ENCODE results near the gene TAOK3. TPM values are rescaled to one million over a fixed set of nuclear protein-coding genes. Genes with fewer than 3 reads are reported as not detected.
"Not testable (repeated sequence)": the region's sequence is repeated elsewhere in the genome, so short reads cannot be mapped to it uniquely, and the experiment has no call there.

The TAOK3 gene
- total RNA-seq, result 10 to 100 TPM; 52.5 to 53.0 TPM
- 129 TPM for polyA plus RNA-seq

GRCh38 chr12:118372541-118373495 is at the start of gene TAOK3:
TAOK3 (minus strand) TSS chr12:118372907; CDS start chr12:118255567, 117,340 bp downstream.
- Histone ChIP-seq H3K27me3 (ENCODE audit: insufficient read depth, low read length, poor library complexity, severe bottlenecking) (no peaks in the 10 kb centered on the region), H3K27ac (ENCODE audit: low read depth, low read length) (peak within 1 kb of the TSS; percentile 74), H3K36me3 (ENCODE audit: insufficient read depth, low read length) (no peaks in the 10 kb centered on the region), H3K4me1 (ENCODE audit: insufficient read depth, low read length) (peaks cover 37% of the 10 kb centered on the region), H3K9me3 (ENCODE audit: low read length) (no peaks in the 10 kb centered on the region), H3K4me3 (ENCODE audit: low read length) (peak within 1 kb of the TSS; percentile 90)
- H3K4me3 Mint-ChIP-seq, result peak within 1 kb of the TSS; percentile 87 to 98 (median 92)
- H3K4me1 Mint-ChIP-seq, result peaks cover 44 to 73% (median 58%) of the 10 kb centered on the region in 3 donors
- peak within 1 kb of the TSS; percentile 85 to 98 (median 94) for H3K27ac Mint-ChIP-seq
- H3K36me3 Mint-ChIP-seq, result peaks cover 0 to 16% (median 0%) of the 10 kb centered on the region in 3 donors
- H3K27me3 Mint-ChIP-seq, result peaks cover 0 to 3% of the 10 kb centered on the region in 2 donors
- ChIA-PET POLR2A (interaction anchor here (0.6 to 1.4 kb wide), 6 partner anchors 14 to 1295 kb away, joined by 3 to 12 read pairs (median 4); partner anchors contain the start of genes PEBP1, PRKAB1 and WSB2), CTCF (interaction anchor here (0.7 to 1.1 kb wide), 4 partner anchors 8 to 191 kb away, joined by 3 read pairs; no protein-coding TSS in a partner anchor)
- DNase-seq, result peak; percentile 96 to 98 (median 96)
- no peaks in the 10 kb centered on the region for H3K9me3 Mint-ChIP-seq

GRCh38 chr12:118420673-118421072 is 48.0 kb upstream of the TAOK3 start:
- Mint-ChIP-seq H3K4me1 (peaks cover 0 to 10% (median 0%) of the 10 kb centered on the region in 3 donors), H3K4me3 (no peak overlapping the region), H3K27me3 (no peaks in the 10 kb centered on the region), H3K9me3 (no peaks in the 10 kb centered on the region), H3K36me3 (peaks cover 5 to 30% (median 24%) of the 10 kb centered on the region in 3 donors), H3K27ac (peak overlapping the region in 1 of 8 donors; percentile 32)
- ChIA-PET POLR2A (no interaction called here), CTCF (no interaction called here)
- H3K36me3 ChIP-seq (ENCODE audit: insufficient read depth, low read length), result no peaks in the 10 kb centered on the region
- DNase-seq, result no peak
- no peaks in the 10 kb centered on the region for H3K4me1 ChIP-seq (ENCODE audit: insufficient read depth, low read length)
- no peaks in the 10 kb centered on the region for H3K27me3 ChIP-seq (ENCODE audit: insufficient read depth, low read length, poor library complexity, severe bottlenecking)
- no peaks in the 10 kb centered on the region for H3K9me3 ChIP-seq (ENCODE audit: low read length)
- no peak overlapping the region for H3K4me3 ChIP-seq (ENCODE audit: low read length)
- no peak overlapping the region for H3K27ac ChIP-seq (ENCODE audit: low read depth, low read length)

GRCh38 chr12:118418385-118419057 is 45.8 kb upstream of the TAOK3 start:
- Histone ChIP-seq H3K4me1 (ENCODE audit: insufficient read depth, low read length) (no peaks in the 10 kb centered on the region), H3K36me3 (ENCODE audit: insufficient read depth, low read length) (peaks cover 5% of the 10 kb centered on the region), H3K9me3 (ENCODE audit: low read length) (no peaks in the 10 kb centered on the region), H3K27ac (ENCODE audit: low read depth, low read length) (no peak overlapping the region), H3K27me3 (ENCODE audit: insufficient read depth, low read length, poor library complexity, severe bottlenecking) (no peaks in the 10 kb centered on the region), H3K4me3 (ENCODE audit: low read length) (no peak overlapping the region)
- no peaks in the 10 kb centered on the region for H3K27me3 Mint-ChIP-seq
- H3K27ac Mint-ChIP-seq, result no peak overlapping the region
- CTCF ChIA-PET, result no interaction called here
- no peaks in the 10 kb centered on the region for H3K4me1 Mint-ChIP-seq
- H3K36me3 Mint-ChIP-seq, result peaks cover 25 to 51% (median 40%) of the 10 kb centered on the region in 3 donors
- POLR2A ChIA-PET, result no interaction called here
- H3K9me3 Mint-ChIP-seq, result peaks cover 0 to 2% (median 0%) of the 10 kb centered on the region in 5 donors
- no peak overlapping the region for H3K4me3 Mint-ChIP-seq
- DNase-seq, result no peak

GRCh38 chr12:118417942-118418341 is 45.2 kb upstream of the TAOK3 start:
- peak overlapping the region in 1 of 8 donors; percentile 1 for H3K27ac Mint-ChIP-seq
- H3K27me3 Mint-ChIP-seq, result no peaks in the 10 kb centered on the region
- H3K4me3 Mint-ChIP-seq, result no peak overlapping the region
- Histone ChIP-seq H3K27ac (ENCODE audit: low read depth, low read length) (no peak overlapping the region), H3K4me3 (ENCODE audit: low read length) (no peak overlapping the region), H3K27me3 (ENCODE audit: insufficient read depth, low read length, poor library complexity, severe bottlenecking) (no peaks in the 10 kb centered on the region), H3K9me3 (ENCODE audit: low read length) (no peaks in the 10 kb centered on the region), H3K4me1 (ENCODE audit: insufficient read depth, low read length) (no peaks in the 10 kb centered on the region), H3K36me3 (ENCODE audit: insufficient read depth, low read length) (peaks cover 11% of the 10 kb centered on the region)
- ChIA-PET CTCF (no interaction called here), POLR2A (no interaction called here)
- DNase-seq, result no peak
- H3K4me1 Mint-ChIP-seq, result no peaks in the 10 kb centered on the region
- H3K9me3 Mint-ChIP-seq, result peaks cover 0 to 4% (median 0%) of the 10 kb centered on the region in 5 donors
- peaks cover 31 to 57% (median 40%) of the 10 kb centered on the region in 3 donors for H3K36me3 Mint-ChIP-seq

- Histone ChIP-seq H3K4me3 (ENCODE audit: low read length) (no peak overlapping the region), H3K27me3 (ENCODE audit: insufficient read depth, low read length, poor library complexity, severe bottlenecking) (no peaks in the 10 kb centered on the region), H3K9me3 (ENCODE audit: low read length) (no peaks in the 10 kb centered on the region), H3K36me3 (ENCODE audit: insufficient read depth, low read length) (peaks cover 50% of the 10 kb centered on the region), H3K27ac (ENCODE audit: low read depth, low read length) (no peak overlapping the region), H3K4me1 (ENCODE audit: insufficient read depth, low read length) (no peaks in the 10 kb centered on the region)
- Mint-ChIP-seq H3K36me3 (peaks cover 37 to 80% (median 46%) of the 10 kb centered on the region in 3 donors), H3K27me3 (no peaks in the 10 kb centered on the region), H3K9me3 (peaks cover 0 to 7% (median 4%) of the 10 kb centered on the region in 5 donors), H3K4me1 (peaks cover 0 to 3% (median 0%) of the 10 kb centered on the region in 3 donors), H3K27ac (no peak overlapping the region), H3K4me3 (no peak overlapping the region)
- no peak for DNase-seq
- CTCF ChIA-PET, result interaction anchor here (1.2 kb wide), 1 partner anchor 33 kb away, joined by 3 read pairs; the partner anchor contains the start of gene SUDS3
- POLR2A ChIA-PET, result no interaction called here
Measured at GRCh38 chr12:118409834-118410233, 37.1 kb upstream of the TAOK3 start.

- H3K27me3 ChIP-seq (ENCODE audit: insufficient read depth, low read length, poor library complexity, severe bottlenecking); H3K4me1 ChIP-seq (ENCODE audit: insufficient read depth, low read length); H3K4me3 Mint-ChIP-seq; DNase-seq; H3K27me3 Mint-ChIP-seq; H3K9me3 ChIP-seq (ENCODE audit: low read length); H3K9me3 Mint-ChIP-seq; CTCF ChIA-PET; H3K4me1 Mint-ChIP-seq; H3K27ac ChIP-seq (ENCODE audit: low read depth, low read length); H3K4me3 ChIP-seq (ENCODE audit: low read length); H3K27ac Mint-ChIP-seq; POLR2A ChIA-PET: not testable (repeated sequence)
- peaks cover 21 to 79% (median 40%) of the 10 kb centered on the region in 3 donors for H3K36me3 Mint-ChIP-seq
- peaks cover 43% of the 10 kb centered on the region for H3K36me3 ChIP-seq (ENCODE audit: insufficient read depth, low read length)
Measured at GRCh38 chr12:118408241-118408640, 35.5 kb upstream of the TAOK3 start.

- Histone ChIP-seq H3K27ac (ENCODE audit: low read depth, low read length) (no peak overlapping the region), H3K27me3 (ENCODE audit: insufficient read depth, low read length, poor library complexity, severe bottlenecking) (no peaks in the 10 kb centered on the region), H3K36me3 (ENCODE audit: insufficient read depth, low read length) (peaks cover 29% of the 10 kb centered on the region), H3K9me3 (ENCODE audit: low read length) (no peaks in the 10 kb centered on the region), H3K4me1 (ENCODE audit: insufficient read depth, low read length) (no peaks in the 10 kb centered on the region), H3K4me3 (ENCODE audit: low read length) (no peak overlapping the region)
- Mint-ChIP-seq H3K4me1 (peaks cover 0 to 5% (median 0%) of the 10 kb centered on the region in 3 donors), H3K27me3 (no peaks in the 10 kb centered on the region), H3K4me3 (no peak overlapping the region), H3K36me3 (peaks cover 0 to 86% (median 30%) of the 10 kb centered on the region in 3 donors), H3K9me3 (no peaks in the 10 kb centered on the region), H3K27ac (peak overlapping the region in 2 of 8 donors; percentile 14 to 15)
- CTCF ChIA-PET, result interaction anchor here (1.5 to 1.6 kb wide), 2 partner anchors 13 to 1263 kb away, joined by 3 to 9 read pairs; partner anchors contain the start of gene PRKAB1
- DNase-seq, result peak; percentile 2 to 55 (median 26)
- POLR2A ChIA-PET, result interaction anchor here (0.6 kb wide), 1 partner anchor 95 kb away, joined by 3 read pairs; no protein-coding TSS in a partner anchor
Measured at GRCh38 chr12:118404876-118405521, 32.3 kb upstream of the TAOK3 start.
